Umbilical cord (tissue), 2 donors: Measurements from ENCODE around the gene MICAL3. TPM values are rescaled to one million over a fixed set of nuclear protein-coding genes. Genes with fewer than 3 reads are reported as not detected.
"Not testable (repeated sequence)": the region's sequence is repeated elsewhere in the genome, so short reads cannot be mapped to it uniquely, and the experiment has no call there.

ENCODE experiments used
- DNase-seq: peaks from one replicate; pipeline ENCODE4 v3.0.0-alpha.2; 2015; ENCODE audit warnings: low spot score
- total RNA-seq: library from RNA; depleted of rRNA; stranded (reverse); fragments of >200 nt; gene quantifications from one replicate; pipeline ENCODE4 v1.2.3, GENCODE V29; 2014; ENCODE audit warnings: low replicate concordance; ENCODE audit not compliant: insufficient read depth

MICAL3 gene
- total RNA-seq, 1 donor from 2014 or later, result 30.1 TPM

- DNase-seq, result no peak
Observed at GRCh38 chr22:17767233-17768065, 256.9 kb downstream of the MICAL3 start.

GRCh38 chr22:17764852-17765251 lies 259.5 kb downstream of the MICAL3 start:
- DNase-seq, result not testable (repeated sequence)

DNA sequence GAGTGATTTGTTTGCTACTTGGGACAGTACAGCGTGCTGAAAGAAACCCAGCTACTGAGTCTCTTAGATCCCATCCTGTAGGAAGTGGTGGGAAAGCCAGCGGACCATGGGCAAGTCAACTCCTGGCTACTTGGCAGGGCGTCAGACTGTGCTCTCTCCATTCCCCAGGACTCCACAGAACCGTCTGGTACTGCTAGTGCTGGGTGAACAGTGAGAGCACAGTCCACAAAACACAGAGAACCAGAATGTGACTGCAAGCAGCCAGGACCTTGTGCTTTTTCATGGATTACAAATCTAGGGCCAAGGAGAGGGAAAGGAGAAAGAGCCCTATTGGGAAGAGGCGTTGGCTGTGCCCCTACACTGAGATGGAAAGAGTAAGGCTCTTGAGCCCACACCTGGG lies 260.3 kb downstream of the MICAL3 start:
- DNase-seq, result no peak

- not testable (repeated sequence) for DNase-seq
Observed at GRCh38 chr22:17763442-17763841, 260.9 kb downstream of the MICAL3 start.

DNA sequence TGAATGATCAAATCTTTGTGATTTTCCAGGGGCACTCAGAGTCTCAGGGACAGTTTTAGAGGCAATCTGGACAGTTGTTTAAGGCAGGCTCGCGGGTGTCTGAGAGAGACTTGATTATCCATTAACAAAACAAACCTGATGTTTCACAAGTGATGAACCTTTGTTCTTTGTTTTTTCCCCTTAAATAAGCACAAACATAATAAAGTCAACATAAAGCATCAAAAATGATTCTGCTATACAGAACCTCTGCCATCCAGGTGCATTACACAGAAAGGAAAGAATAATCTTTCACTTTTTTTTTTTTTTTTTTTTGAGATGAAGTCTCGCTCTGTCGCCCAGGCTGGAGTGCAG lies 263.2 kb downstream of the MICAL3 start:
- no peak for DNase-seq

DNA sequence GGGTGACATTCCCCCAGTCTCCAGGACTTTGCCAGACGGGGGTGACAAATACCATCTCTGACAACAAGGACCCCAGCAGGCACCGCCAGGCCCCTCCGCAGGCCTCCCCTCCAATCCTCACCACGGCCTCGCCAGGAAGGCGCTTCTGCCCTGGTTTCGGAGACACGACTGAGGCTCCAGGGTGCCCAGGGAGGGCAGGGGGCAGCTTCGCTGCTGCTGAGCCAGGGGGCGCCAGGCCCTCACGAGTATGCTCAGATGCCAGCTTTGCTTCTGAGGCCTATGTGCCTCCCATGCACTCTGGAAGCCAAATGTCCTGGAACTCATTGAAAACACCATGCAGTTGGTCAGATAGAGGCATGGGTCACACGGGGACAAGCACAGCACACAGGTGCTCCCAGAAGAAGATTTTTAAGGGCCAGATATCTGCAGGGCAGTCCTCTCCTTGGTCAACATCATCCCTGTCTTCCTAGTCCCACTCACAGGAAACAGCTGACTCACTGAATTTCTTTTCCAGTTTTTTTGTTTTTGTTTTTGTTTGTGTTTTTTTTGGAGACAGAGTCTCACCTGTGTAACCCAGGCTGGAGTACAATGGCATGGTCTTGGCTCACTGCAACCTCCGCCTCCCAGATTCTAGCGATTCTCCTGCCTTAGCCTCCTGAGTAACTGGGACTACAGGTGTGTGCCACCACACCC lies 270.0 kb downstream of the MICAL3 start:
- DNase-seq, result no peak

DNA sequence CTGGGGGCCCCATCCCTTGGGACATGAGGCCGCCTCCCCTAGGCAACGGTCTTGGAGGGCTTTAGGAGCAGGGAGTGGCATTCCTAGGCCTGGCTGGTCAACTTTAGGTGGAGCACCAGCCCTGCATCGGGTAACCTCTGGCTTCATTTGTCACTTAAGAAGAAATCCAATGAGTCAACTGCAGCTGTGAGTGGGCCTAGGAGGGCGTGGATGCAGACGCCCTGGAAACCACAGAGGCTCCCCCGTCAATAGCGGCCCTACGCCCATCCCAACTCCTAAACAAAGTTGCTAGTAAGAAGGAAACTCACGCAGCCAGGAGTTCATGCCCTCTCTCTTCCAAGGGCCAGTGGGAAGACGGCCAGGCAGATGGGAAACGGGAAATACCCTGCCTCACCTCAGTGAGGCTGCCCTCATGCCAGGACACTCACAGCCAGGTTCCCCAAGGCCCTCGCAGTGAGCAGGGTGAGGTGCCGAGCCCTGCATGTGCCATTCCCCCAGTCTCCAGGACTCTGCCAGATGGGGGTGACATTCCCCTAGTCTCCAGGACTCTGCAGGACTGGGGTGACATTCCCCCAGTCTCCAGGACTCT lies 270.9 kb downstream of the MICAL3 start:
- DNase-seq, result no peak

DNA sequence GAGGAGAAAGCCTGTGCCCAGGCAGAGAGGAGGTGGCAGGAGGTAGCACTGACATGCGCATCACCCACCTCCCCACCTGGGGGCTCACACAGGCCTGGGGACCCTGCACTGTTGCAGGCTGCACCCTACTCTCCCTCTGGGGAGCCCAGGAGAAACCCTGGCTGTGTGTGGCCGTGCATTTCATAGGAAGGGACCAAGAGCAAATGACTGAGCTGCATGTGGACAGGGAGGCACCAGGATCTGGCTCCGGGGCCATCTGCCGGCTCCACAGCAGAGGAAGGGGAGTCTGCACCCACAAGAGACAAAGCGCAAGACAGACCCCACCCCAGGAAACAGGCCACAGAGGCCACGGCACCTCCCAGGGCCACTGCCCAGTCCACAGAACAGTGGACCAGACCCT lies 272.8 kb downstream of the MICAL3 start:
- DNase-seq, result no peak

DNA sequence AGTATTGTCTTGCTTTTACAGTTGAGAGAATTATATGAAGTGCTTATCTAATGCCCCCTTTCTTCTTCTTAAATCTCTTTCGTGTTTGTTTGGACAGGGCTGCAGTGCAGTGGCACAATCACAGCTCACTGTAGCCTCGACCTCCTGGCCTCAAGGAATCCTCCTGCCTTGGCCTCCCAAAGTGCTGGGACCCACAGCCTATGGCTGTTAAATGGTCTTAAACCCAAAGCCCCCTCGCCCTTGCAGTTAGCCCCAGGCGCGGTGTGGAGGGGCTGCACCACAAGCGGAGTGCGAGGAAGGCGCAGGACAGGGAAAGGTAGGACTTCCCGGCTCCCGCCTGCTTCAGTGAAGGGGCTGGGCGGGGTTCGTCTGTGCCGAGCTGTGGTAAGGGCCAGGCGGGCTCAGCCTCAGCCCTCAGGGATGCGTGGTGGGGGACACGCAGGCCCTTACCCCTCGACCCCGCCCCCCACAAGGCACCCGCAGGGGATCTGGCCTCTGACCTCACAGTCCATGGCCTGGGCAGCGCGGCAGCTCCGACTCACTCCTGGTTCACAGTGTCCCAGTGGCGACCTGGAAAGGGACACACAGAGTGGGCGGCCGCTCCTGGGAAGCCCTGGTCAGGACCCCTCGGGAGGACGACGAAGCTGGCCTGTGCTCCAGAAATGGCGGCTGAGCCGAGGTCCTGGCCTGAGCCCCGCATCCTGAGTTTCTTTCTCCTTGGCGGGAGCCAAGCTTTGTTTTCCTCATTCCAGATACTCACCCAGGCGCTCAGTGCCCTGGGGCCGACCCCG lies 274.6 kb downstream of the MICAL3 start:
- DNase-seq, result no peak

- DNase-seq, result no peak
Observed at GRCh38 chr22:17748555-17749353, 275.6 kb downstream of the MICAL3 start.

DNA sequence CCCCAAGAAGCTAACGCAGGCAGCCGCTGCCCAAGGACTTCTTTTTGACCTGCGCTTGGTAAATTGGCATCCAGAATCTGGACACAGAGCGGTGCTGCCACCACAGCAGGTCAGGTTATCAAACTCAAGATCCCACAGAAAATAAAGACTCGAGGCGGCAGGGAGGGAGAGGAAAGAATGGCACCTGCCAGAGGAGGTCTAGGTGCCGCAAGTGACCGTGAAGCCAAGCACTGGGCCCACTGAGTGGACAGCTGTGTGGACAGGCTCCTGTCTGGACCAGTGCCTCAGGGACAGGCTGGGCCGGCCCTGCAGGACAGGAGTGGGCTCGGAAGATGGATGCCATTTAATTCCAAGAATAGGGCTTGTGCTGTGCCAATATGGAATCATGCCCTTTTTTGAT lies 277.4 kb downstream of the MICAL3 start:
- no peak for DNase-seq

DNA sequence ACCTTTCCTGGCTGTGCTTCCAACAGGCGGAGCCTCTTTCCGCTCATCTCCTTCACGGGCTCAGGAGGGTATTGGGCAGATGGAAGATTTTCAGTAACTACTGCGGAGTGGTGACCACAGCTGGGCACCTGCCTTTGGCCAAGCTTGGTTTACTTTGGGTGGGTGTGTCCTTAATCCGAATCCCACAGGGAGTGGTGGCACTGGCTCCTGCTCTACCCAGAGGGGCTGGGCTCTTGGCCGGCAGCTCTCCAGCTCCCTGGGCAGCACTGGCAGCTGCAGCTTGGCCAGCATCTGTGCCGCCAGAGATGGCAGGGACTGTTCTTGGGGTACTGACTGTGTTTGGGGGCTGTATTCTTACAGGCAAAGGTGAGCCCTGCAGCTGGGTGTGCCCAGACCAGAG lies 279.9 kb downstream of the MICAL3 start:
- DNase-seq, result no peak

GRCh38 chr22:17743661-17744411 lies 280.5 kb downstream of the MICAL3 start:
- no peak for DNase-seq

GRCh38 chr22:17742527-17742902 lies 281.8 kb downstream of the MICAL3 start:
- peak; percentile 55 for DNase-seq

DNA sequence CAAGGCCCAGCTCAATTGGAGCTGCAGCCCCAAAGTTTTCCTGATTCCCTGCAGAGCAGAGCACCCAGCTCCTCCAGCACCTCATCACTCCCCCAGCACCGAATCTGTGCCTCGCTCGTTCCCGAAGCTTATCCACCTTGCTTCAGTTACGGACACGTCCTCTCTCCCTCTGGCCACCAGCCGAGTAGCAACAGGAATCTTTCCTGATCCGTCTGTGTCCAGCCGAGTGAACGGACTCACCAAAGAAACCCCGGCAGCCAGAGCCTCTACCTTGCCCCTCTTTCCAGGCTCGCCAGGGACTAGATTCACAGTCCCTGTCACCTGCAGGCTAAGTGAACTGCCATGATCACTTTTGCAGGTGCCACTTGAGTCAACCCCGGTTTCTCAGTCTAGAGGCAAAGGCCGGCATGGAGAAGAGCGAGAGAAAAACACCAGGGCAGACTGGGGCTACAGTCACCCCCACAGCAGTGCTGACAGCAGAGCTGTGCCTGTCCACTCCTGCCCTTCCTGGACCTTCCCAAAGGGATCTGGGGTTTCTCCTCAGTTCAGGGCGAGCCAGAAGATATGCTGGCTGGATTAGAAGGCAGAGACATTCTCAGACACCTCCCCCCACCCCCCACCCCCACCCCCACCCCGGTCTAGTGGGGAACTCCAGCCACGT lies 282.4 kb downstream of the MICAL3 start:
- DNase-seq, result no peak

GRCh38 chr22:17739196-17739975 lies 285.0 kb downstream of the MICAL3 start:
- DNase-seq, result no peak

- DNase-seq, result no peak
Observed at GRCh38 chr22:17738386-17739128, 285.8 kb downstream of the MICAL3 start.
